ENCODE results near the gene TOR3A.
"Not testable (repeated sequence)": the region's sequence is repeated elsewhere in the genome, so short reads cannot be mapped to it uniquely, and the experiment has no call there.

TOR3A gene, protein sequence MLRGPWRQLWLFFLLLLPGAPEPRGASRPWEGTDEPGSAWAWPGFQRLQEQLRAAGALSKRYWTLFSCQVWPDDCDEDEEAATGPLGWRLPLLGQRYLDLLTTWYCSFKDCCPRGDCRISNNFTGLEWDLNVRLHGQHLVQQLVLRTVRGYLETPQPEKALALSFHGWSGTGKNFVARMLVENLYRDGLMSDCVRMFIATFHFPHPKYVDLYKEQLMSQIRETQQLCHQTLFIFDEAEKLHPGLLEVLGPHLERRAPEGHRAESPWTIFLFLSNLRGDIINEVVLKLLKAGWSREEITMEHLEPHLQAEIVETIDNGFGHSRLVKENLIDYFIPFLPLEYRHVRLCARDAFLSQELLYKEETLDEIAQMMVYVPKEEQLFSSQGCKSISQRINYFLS

DNA sequence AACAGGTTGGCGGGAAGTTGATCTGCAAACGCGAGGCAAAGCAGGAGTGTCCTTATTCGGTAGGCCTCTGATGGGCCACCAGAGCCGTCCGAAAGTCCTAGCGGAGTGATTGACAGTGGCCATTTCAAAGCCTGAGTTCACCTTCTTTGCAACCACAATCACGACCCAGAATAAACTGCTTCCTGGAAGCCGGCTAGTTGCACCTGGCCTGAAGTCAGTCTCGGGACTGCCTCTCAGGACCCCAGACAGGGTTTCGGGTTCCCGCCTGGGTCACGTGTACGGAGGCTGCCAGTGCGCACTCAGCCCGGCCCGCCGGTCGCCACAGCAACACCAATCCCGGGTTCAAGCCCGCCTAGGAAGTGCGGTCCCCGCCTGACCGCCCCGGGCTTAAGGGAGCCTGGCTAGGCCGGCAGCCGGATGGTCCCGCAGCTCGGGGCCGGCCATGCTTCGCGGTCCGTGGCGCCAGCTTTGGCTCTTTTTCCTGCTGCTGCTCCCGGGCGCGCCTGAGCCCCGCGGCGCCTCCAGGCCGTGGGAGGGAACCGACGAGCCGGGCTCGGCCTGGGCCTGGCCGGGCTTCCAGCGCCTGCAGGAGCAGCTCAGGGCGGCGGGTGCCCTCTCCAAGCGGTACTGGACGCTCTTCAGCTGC is at the start of gene TOR3A:
TOR3A (plus strand) TSS at position 384 of the 646 bp plus-strand sequence; CDS start at position 443, 59 bp downstream.
- peak; percentile 56 for DNase-seq

DNA sequence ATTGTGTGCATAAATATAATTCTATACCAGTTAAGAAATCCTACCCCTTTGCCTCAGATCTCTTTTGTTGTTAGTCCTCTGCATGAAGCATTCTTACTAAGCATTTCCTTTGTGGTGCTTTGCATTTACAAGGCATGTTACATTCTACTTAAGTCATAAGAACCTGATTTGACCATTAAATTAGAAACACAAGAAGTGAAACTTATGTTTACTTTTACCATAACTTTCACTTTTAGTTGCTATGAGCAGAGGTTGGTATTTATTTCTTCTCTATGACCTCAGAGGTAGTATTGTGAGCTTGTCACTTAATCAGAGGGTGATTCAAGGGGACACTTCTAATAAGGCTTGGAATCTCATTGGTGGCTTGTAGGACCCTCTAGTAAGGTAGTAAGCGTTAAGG is 47.1 kb upstream of the TOR3A start:
- no peak for DNase-seq

DNA sequence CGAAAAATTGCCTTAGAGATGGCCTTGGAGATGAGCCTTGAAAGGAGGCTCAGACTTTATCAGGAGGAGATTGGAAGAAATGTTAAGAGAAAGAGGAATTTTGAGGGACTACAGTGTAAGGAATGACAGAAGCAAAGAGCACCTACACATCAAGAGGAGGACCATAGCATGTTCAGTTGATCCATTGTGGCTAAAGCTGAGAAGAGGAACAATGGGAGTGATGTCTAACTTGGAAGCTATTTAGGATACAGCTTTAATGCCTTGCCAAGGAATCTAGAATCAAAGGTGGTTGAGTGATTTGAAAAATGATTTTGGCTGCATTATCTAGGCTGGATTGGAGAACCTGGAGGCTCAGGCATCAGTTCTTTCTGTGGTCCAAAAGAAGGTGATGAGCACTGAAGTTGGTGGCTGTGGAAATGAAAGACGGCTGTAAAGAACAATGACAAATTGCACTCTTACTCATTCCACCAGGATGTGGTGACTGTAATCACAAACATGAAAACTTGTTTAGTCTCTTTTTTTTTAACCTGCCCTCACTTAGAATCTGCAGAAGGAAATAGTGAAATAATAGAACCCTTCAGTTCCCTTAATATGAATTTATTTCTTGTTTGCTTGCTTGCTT is 44.9 kb upstream of the TOR3A start:
- DNase-seq = no peak

DNA sequence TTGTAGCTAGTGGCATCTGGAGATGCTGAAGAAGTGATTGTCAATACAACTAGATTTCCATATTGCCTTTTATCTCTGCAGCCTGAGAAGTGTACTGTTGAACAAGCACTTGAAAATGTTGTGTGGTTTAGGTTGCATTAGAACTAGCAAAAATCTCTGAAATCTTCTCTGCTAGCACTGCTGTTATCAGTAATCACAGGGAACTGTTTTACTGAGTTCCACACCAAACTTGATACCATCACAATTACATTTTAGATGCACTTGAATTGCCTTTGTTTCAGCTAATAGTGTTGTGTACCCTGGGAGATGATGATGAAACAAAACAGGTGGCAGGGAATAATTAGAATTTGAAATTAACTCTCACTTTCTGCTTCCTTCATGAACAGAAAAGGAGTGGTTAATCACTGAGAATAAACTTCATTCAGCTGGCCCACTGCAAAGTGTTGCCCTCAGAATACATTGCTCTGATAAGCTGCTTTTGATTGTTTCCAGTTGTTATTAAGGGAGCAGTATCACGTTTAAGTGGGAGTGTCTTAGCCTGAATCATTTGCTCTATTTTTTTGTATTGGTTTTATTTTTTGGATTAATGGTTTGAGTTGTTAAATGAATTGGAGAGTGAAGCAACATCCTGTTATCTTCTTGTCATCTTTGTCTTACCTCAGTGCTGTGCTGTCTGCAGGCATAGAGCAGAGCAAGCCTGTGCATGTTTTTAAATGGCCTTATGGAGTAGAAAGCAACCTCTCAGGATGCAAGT is 43.2 kb upstream of the TOR3A start:
- no peak for DNase-seq

DNA sequence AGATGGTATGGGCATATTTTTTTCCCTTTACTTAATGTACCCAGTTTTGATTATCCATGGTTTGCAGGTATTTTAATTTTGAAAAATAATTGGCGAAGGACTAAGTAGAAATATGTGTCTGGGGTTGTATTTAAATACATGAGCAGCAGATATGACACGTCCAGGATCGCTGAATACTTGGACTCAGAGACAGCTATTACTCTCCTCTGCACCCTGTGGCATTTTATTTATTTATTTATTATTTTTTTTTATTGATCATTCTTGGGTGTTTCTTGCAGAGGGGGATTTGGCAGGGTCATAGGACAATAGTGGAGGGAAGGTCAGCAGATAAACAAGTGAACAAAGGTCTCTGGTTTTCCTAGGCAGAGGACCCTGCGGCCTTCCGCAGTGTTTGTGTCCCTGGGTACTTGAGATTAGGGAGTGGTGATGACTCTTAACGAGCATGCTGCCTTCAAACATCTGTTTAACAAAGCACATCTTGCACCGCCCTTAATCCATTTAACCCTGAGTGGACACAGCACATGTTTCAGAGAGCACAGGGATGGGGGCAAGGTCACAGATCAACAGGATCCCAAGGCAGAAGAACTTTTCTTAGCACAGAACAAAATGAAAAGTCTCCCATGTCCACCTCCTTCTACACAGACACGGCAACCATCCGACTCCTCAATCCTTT is 42.2 kb upstream of the TOR3A start:
- DNase-seq = not testable (repeated sequence)

DNA sequence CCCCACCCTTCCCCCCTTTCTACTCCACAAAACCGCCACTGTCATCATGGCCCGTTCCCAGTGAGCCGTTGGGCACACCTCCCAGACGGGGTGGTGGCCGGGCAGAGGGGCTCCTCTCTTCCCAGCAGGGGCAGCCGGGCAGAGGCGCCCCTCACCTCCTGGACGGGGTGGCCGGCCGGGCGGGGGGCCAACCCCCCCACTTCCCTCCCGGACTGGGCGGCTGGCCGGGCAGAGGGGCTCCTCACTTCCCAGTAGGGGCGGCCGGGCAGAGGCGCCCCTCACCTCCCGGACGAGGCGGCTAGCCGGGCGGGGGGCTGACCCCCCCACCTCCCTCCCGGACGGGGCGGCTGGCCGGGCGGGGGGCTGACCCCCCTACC is 41.7 kb upstream of the TOR3A start:
- not testable (repeated sequence) for DNase-seq

DNA sequence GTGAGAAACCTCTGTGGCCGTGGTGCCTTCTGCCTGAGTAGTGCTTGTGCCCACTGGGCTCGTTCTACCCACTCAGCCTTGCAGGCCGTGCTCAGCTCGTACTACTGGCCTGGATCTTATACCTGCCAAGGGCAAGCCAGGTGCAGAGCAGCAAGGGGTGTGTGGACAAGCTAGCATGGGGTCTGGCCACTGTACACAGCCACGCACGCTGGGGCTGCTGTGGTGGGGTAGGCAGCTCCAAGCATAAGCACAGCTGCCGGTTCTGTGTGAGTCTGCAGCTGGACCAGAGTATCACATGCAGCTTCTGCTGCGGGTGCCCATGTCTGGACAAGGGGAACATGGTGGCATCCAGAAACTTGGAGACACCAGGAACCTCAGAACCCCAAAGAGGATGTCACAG is 39.8 kb upstream of the TOR3A start:
- DNase-seq = no peak

DNA sequence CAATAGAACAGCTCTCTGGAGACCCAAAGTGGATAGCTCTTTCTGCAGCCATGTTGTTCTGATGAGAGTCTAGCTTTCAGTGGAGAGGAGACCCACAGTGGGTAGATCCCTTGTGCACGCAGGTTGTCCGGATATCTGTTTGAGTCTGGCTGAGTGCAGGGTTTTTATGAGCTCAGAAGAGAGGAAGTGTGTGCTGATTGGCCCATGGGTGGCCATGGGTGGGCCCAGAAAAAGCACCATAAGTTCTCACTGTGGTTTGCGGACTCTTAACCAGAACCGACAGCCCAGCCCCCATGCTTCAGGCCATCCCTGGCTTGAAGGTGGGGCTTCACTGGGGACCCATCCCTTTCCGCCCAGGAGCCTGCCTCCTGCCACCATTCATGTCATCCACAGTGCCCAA is 39.2 kb upstream of the TOR3A start:
- no peak for DNase-seq

DNA sequence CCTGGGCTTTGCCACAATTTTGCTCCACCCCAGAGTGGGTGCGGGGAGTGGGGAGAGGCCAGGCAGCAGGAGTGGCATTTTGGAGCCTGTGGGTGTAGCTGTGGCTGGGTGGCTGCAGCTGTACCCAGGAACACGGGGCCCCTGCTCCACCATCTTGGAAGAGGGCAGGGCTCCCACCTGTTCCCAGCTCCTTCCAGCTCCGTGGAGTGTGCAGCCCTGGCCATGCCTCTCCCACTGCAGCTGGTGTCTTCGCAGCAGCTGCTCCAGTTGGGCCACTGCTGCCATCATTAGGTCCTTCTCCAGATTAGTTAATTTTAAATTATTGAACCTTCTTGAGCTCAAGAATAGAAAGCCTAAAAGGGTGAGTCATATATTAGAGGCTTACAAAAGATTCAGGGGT is 38.6 kb upstream of the TOR3A start:
- no peak for DNase-seq

DNA sequence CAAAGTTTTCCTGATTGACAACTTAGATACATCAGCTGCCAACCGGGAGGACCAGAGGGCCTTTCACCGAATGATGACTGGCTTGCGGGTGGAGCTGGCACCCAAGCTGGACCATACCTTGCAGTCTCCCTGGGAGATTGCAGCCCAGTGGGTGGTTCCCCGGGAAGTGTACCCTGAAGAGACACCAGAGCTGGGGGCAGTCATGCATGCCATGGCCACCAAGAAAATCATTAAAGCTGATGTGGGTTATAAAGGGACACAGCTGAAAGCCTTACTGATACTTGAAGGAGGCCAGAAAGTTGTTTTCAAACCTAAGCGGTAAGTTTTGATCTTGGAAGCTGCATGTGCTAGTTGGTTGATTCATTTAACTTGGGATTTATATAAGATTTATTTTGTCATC is 38.0 kb upstream of the TOR3A start:
- no peak for DNase-seq

DNA sequence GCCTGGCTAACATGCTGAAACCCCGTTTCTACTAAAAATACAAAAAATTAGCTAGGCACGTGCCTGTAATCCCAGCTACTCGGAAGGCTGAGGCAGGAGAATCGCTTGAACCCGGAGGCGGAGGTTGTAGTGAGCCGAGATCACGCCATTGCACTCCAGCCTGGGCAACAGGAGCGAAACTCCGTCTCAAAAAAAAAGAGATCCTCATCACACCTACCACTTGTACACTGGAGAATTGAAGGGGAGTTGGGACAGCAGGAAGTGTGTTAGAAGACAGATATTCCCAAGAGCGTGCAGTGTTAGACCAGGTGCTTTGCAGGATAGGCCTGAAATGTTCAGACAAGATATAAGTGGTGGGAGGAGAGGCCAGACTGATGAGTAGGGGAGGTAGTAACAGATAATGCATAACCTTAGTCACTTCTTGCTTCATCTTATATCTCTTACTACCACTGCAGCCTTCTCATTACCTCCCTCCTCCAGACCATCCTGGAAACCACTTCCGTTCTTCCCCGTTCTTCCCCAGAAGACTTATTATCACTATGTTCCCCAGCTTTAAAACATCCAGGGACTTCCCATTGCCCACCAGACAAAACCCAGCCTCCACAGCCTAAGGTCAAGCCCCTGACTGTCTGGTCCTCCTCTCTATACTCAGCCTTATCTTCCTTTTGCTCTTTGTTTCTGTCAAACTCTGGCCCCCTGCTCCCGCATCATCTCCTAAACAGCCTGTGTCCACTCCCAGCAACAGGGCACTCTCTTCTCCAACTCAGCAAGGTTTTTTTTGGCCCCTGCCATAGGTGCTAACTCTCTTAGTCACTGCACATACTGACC is 34.8 kb upstream of the TOR3A start:
- no peak for DNase-seq

DNA sequence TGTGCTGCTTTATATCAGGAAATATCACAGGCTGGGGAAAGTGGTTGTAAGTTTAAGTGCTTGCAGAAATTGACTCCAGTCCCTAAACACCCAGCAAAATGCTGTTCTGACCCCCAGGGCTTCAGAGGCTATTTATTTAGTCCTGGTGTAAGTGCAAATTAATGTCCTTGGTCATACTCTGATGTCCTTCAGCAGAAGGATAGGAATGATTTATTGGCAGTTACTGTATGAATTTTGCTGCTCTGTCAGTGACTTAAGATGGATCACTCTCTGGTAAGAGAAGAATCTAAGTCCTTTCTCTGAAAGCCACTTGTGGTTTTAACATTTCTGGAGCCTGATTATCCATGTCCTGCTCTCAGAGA is 34.3 kb upstream of the TOR3A start:
- no peak for DNase-seq

DNA sequence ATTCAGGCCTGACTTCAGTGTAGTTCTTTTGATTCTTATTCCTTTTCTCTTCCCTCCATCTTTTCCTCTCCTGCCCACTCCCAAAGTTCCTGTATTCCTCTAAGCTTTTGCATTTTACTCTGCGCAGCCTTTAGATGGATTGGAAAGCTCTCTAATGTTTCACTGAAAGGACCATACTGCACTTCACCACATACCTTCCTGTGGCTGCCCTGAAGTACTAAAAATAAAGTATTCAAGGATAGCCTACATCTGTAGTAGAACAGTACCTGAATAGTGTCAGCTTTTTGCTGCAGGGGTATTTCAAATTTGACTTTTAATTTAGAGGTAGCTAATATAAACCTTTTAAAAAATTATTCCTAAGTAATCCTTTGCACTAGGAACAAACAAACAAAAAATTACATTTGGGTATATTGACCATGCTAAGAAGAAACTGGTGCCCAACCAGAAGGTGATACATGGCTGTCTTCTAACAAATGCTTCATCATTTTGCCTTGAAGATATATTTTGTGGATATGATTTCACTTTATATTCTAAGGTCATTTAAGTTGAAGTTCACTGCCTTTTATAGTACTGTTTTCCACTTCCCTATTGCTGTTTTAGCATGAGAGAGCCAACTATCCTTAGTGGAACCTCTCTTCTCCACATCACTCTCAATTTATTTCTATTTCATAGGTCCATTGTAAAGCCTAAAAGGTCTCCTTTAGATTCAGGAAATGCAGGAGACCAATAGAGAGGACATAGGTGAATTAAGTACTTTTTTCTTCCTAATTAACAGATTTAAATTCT is 33.3 kb upstream of the TOR3A start:
- DNase-seq = no peak

DNA sequence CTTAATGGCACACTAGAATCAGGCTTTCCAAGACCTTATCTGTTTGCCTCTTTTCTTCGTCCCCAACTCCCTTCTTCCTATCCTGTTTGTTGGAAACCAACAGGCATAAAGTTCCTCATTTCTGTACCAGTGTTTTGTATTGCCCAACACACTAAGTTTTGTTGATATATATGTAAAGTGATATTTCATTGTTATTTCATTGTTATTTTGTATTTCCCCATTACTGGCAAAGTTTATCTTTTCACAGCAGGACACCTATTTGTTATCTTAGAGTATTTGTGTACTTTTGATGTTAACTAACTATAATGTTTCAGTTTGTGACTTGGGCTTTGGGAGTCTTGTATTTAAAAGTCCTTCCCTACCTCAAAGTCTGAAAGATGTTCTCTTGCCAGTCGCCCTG is 29.1 kb upstream of the TOR3A start:
- DNase-seq = no peak

DNA sequence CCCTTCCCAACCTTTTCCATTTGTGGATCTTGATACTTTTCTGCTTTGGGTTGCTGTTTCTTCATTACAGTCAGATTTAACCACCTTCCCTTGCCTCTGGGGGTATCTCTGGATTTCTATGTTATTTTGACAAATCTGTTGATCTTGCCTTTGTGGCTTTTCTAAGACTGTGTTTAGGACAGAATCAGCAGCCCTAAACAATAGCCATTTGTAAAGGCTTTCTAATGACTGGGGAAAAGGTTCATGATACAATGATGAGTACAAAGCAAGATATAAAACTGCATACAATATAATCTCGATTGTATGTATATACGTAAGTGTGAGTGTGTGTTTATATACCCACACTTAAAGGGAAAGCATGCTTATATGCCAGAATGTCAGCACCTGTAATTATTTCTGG is 28.4 kb upstream of the TOR3A start:
- DNase-seq = no peak

DNA sequence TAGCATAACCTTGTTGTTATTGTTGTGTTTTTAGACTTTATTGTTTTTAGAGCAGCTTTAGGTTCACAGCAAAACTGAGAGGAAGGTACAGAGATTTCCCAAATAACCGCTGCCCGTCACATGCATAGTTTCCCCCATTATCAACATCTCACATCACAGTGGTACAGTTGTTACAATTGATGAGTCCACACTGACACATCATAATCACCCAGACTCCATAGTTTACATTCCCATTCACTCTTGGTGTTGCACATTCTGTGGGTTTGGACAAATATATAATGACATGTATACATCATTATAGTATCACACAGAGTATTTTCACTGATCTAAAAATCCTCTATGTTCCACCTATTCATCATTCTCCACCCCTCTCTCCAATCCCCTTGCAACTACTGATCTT is 25.9 kb upstream of the TOR3A start:
- no peak for DNase-seq

DNA sequence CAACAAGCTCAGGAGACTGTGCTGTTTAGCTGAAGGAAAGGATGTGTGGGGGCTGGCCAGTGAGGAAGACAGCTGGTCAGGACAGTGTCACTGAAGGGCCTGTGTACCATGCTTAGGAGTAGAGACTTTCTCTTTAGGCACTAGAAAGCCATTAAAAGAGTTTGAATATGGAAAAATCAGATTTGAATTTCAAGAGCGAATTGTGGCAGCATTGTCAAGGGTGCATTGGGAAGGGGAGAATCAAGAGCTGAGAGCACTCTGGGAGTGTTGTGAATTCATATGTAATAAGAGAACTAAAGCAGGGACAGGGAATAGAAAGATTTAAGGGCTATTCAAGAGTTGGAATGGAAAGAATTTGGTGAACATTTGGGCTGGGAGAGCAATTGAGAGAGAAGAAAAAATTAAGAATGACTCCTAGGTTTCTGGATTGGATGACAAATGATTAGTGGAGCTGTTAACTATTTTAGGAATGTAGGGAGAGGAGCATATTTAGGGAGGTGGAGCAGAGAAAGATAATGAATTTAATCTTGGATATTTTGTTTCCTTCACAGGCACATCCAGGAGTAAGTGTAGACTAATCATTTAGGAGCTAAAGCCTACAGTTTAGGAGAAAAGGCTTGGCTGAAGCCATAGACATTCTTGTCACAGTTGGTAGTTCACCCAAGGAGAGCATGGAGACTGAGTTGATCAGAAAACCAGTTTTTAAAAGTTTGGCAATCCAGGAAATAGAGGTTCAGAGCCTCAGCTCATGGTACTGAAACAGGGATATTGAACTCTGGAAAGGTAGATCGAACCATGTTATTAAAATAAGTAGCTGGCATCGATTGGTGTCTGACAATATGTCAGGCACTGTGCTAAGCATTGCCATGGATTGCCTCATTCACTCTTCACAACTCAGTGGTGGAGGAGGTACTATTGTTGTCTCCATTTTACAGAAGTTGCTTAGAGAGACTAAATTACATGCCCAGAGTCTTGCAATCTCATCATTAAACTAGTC is 23.1 kb upstream of the TOR3A start:
- DNase-seq = no peak

DNA sequence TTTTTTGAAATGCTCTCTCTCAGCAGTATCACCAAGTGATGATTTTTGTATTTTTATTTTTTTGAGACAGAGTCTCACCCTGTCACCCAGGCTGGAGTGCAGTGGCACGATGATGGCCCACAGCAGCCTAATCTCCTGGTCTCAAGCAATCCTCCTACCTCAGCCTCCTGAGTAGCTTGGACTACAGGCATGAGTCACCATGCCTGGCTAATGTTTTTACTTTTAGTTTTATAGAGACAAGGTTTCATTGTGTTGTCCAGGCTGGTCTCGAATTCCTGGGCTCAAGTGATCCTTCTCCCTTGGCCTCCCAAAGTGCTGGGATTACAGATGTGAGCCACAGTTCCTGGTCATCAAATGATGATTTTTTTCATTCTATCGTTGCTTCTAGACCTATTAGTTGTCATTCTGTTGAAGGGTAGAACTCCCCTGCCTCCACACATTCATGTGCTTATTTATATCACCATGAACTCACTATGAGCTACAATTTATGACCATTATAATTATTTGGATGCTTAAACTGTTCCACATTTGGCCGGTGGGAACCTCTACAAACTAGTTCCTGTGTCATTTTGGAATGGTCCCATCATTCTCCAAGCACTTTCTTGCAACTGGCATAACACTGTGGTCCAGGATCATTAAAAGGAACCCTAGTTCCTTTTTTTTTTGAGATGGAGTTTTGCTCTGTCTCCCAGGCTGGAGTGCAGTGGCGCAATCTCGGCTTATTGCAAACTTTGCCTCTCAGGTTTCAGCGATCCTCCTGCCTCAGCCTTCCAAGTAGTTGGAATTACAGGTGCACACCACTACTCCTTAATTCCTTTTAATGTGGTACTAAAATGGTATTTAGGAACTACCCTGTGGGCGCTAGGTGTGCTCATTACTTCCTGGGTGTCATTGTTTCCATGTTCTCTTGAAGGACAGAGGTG is 20.2 kb upstream of the TOR3A start:
- no peak for DNase-seq

DNA sequence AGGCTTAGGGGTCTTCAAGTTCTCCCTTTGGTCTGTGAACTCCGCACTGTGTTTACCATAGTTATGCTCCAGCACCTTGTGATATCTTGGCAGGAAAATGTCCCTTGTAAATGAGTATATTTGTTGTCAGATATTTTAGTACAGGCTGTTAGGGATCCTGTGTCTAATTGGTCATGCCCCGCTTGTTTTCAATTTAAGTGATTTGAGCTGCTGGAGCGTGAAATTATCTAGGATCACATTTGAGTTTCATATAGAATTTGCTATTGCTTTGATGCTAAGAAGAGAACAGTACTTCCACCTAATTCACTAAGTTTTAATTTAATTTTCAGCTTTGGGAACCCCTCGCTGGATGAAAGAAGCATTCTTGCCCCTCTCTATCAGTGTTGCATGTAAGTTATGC is 15.4 kb upstream of the TOR3A start:
- no peak for DNase-seq

All from activated CD4-positive, alpha-beta T cell treated with anti-CD3 and anti-CD28 coated beads for 1 hour (primary cell).